ENCODE measurements around the gene GNGT2.
A peak's percentile ranks its signal among the peaks of the same experiment; 100 is the strongest.

Gene GNGT2

GRCh38 chr17:49234509-49235080, 24.2 kb upstream of the GNGT2 start:
- Histone ChIP-seq H3K4ac (ENCODE audit: low read depth in 1 of 2, low read length in 2 of 2) (no peak overlapping the region), H3K4me1 (ENCODE audit: control insufficient read depth, insufficient read depth, low read depth, low read length) (peaks cover 12% of the 10 kb centered on the region), H3K4me2 (ENCODE audit: low read length, poor library complexity, severe bottlenecking) (no peak overlapping the region), H3K79me1 (replicated peaks; ENCODE audit: low read length, poor library complexity, severe bottlenecking) (no peaks in the 10 kb centered on the region), H3K14ac (ENCODE audit: low read length in 2 of 2) (no peak overlapping the region), H3K4me3 (ENCODE audit: insufficient read depth in 1 of 2, low read depth in 1 of 2, low read length in 2 of 2) (no peak overlapping the region), H3K27me3 (ENCODE audit: control insufficient read depth in 1 of 2, insufficient read depth in 1 of 2, low read length in 2 of 2) (peaks cover 11 to 41% of the 10 kb centered on the region in 2 experiments), H3K36me3 (ENCODE audit: control insufficient read depth in 1 of 2, insufficient read depth in 2 of 2, low read depth in 1 of 2, low read length in 2 of 2) (no peaks in the 10 kb centered on the region), H3K27ac (ENCODE audit: low read length, poor library complexity, severe bottlenecking) (no peak overlapping the region), H2BK12ac (ENCODE audit: low read length in 2 of 2) (no peak overlapping the region), H2BK120ac (ENCODE audit: low read depth, low read length) (no peak overlapping the region), H3K23ac (ENCODE audit: low read length in 2 of 2) (no peak overlapping the region), H3K9ac (ENCODE audit: low read length) (no peak overlapping the region), H3K9me3 (ENCODE audit: control insufficient read depth, low read length) (no peaks in the 10 kb centered on the region), H3K18ac (ENCODE audit: low read depth in 1 of 2, low read length in 2 of 2) (no peak overlapping the region), H4K91ac (ENCODE audit: low read length) (no peak overlapping the region), H2AFZ (ENCODE audit: low read depth, low read length) (no peak overlapping the region), H2BK15ac (ENCODE audit: low read depth, poor library complexity, severe bottlenecking) (no peak overlapping the region), H4K8ac (ENCODE audit: low read length) (no peak overlapping the region), H2AK5ac (ENCODE audit: low read length, severe bottlenecking) (no peak overlapping the region), H2BK5ac (ENCODE audit: low read depth, low read length, poor library complexity, severe bottlenecking) (no peak overlapping the region)
- no peak for DNase-seq
- WGBS, result 100% methylated on average over 3 of the region's 5 CpGs

- H3K4me1 ChIP-seq (ENCODE audit: control insufficient read depth, insufficient read depth, low read depth, low read length), result peaks cover 14% of the 10 kb centered on the region
- no peak overlapping the region for H3K4ac ChIP-seq (ENCODE audit: low read depth in 1 of 2, low read length in 2 of 2)
- H3K4me3 ChIP-seq (ENCODE audit: insufficient read depth in 1 of 2, low read depth in 1 of 2, low read length in 2 of 2), result no peak overlapping the region
- H2AK5ac ChIP-seq (ENCODE audit: low read length, severe bottlenecking), result no peak overlapping the region
- H4K8ac ChIP-seq (ENCODE audit: low read length), result no peak overlapping the region
- H3K27ac ChIP-seq (ENCODE audit: low read length, poor library complexity, severe bottlenecking), result no peak overlapping the region
- WGBS, result 66% methylated on average over 6 of the region's 7 CpGs
- no peak overlapping the region for H2BK5ac ChIP-seq (ENCODE audit: low read depth, low read length, poor library complexity, severe bottlenecking)
- H2AFZ ChIP-seq (ENCODE audit: low read depth, low read length), result no peak overlapping the region
- H3K18ac ChIP-seq (ENCODE audit: low read depth in 1 of 2, low read length in 2 of 2), result no peak overlapping the region
- H3K4me2 ChIP-seq (ENCODE audit: low read length, poor library complexity, severe bottlenecking), result no peak overlapping the region
- H3K79me1 ChIP-seq (replicated peaks; ENCODE audit: low read length, poor library complexity, severe bottlenecking), result no peaks in the 10 kb centered on the region
- peaks cover 14 to 52% of the 10 kb centered on the region in 2 experiments for H3K27me3 ChIP-seq (ENCODE audit: control insufficient read depth in 1 of 2, insufficient read depth in 1 of 2, low read length in 2 of 2)
- H3K9me3 ChIP-seq (ENCODE audit: control insufficient read depth, low read length), result no peaks in the 10 kb centered on the region
- H3K36me3 ChIP-seq (ENCODE audit: control insufficient read depth in 1 of 2, insufficient read depth in 2 of 2, low read depth in 1 of 2, low read length in 2 of 2), result no peaks in the 10 kb centered on the region
- no peak overlapping the region for H2BK15ac ChIP-seq (ENCODE audit: low read depth, poor library complexity, severe bottlenecking)
- no peak overlapping the region for H2BK12ac ChIP-seq (ENCODE audit: low read length in 2 of 2)
- DNase-seq, result no peak
- H3K23ac ChIP-seq (ENCODE audit: low read length in 2 of 2), result no peak overlapping the region
- H4K91ac ChIP-seq (ENCODE audit: low read length), result no peak overlapping the region
- no peak overlapping the region for H3K9ac ChIP-seq (ENCODE audit: low read length)
- H3K14ac ChIP-seq (ENCODE audit: low read length in 2 of 2), result no peak overlapping the region
- H2BK120ac ChIP-seq (ENCODE audit: low read depth, low read length), result no peak overlapping the region
Measured at GRCh38 chr17:49231563-49231894, 21.2 kb upstream of the GNGT2 start.

GRCh38 chr17:49230636-49231562, 20.5 kb upstream of the GNGT2 start, which contains the start of gene PHOSPHO1:
Gene PHOSPHO1, minus strand, starts transcription at chr17:49230787. Its CDS starts 4,096 bp downstream, at chr17:49226691.
- Histone ChIP-seq H2AK5ac (ENCODE audit: low read length, severe bottlenecking) (no peak within 1 kb of the TSS), H3K9me3 (ENCODE audit: control insufficient read depth, low read length) (no peaks in the 10 kb centered on the region), H3K14ac (ENCODE audit: low read length in 2 of 2) (no peak within 1 kb of the TSS), H3K18ac (ENCODE audit: low read depth in 1 of 2, low read length in 2 of 2) (peak within 1 kb of the TSS; percentile 21 to 76), H3K4me1 (ENCODE audit: control insufficient read depth, insufficient read depth, low read depth, low read length) (peaks cover 14% of the 10 kb centered on the region), H2BK12ac (ENCODE audit: low read length in 2 of 2) (peak within 1 kb of the TSS in 1 of 2 experiments; percentile 32), H3K4me3 (ENCODE audit: insufficient read depth in 1 of 2, low read depth in 1 of 2, low read length in 2 of 2) (peak within 1 kb of the TSS; percentile 75 to 92), H2AFZ (ENCODE audit: low read depth, low read length) (peak within 1 kb of the TSS; percentile 100), H3K9ac (ENCODE audit: low read length) (peak within 1 kb of the TSS; percentile 74), H4K8ac (ENCODE audit: low read length) (no peak within 1 kb of the TSS), H3K27me3 (ENCODE audit: control insufficient read depth in 1 of 2, insufficient read depth in 1 of 2, low read length in 2 of 2) (peaks cover 18 to 53% of the 10 kb centered on the region in 2 experiments), H4K91ac (ENCODE audit: low read length) (no peak within 1 kb of the TSS), H3K4ac (ENCODE audit: low read depth in 1 of 2, low read length in 2 of 2) (peak within 1 kb of the TSS in 1 of 2 experiments; percentile 28), H3K27ac (ENCODE audit: low read length, poor library complexity, severe bottlenecking) (no peak within 1 kb of the TSS), H3K36me3 (ENCODE audit: control insufficient read depth in 1 of 2, insufficient read depth in 2 of 2, low read depth in 1 of 2, low read length in 2 of 2) (no peaks in the 10 kb centered on the region), H2BK120ac (ENCODE audit: low read depth, low read length) (no peak within 1 kb of the TSS), H3K23ac (ENCODE audit: low read length in 2 of 2) (peak within 1 kb of the TSS in 1 of 2 experiments; percentile 5), H2BK15ac (ENCODE audit: low read depth, poor library complexity, severe bottlenecking) (peak within 1 kb of the TSS; percentile 52), H2BK5ac (ENCODE audit: low read depth, low read length, poor library complexity, severe bottlenecking) (no peak within 1 kb of the TSS), H3K79me1 (replicated peaks; ENCODE audit: low read length, poor library complexity, severe bottlenecking) (no peaks in the 10 kb centered on the region), H3K4me2 (ENCODE audit: low read length, poor library complexity, severe bottlenecking) (peak within 1 kb of the TSS; percentile 85)
- 11% methylated on average over 45 of the region's 58 CpGs for WGBS
- peak; percentile 85 for DNase-seq
